H1 (cell line): ENCODE data around the gene NKAIN2.

ENCODE experiments used
- BCL11A ChIP-seq, 2 experiments: IDR thresholded peaks; one replicate each; pipeline ENCODE4 v1.6.1; 2011; ENCODE audit warnings: low read depth in 2 of 2, low read length in 2 of 2, mild to moderate bottlenecking in 2 of 2
- CTCF ChIP-seq, 3 experiments: IDR thresholded peaks; 1 replicate in 2 of 3; 2 replicates in 1 of 3; pipeline versions ENCODE4 v1.5.1 to v1.6.1; 2011; ENCODE audit warnings: low read length in 3 of 3, mild to moderate bottlenecking in 3 of 3, inconsistent platforms in 2 of 3, low read depth in 1 of 3, moderate library complexity in 1 of 3; ENCODE audit not compliant: insufficient read depth in 1 of 3; ENCODE audit errors: control extremely low read depth in 1 of 3
- GABPA ChIP-seq: IDR thresholded peaks from 2 replicates; pipeline ENCODE4 v1.6.1; 2011; ENCODE audit warnings: mild to moderate bottlenecking, low read length, moderate library complexity, borderline replicate concordance; ENCODE audit not compliant: insufficient read depth
- HDAC2 ChIP-seq, 2 experiments: fragments of 300-600 bp in 1 of 2; sonication (generic) in 1 of 2; IDR thresholded peaks; 2 replicates each; pipeline ENCODE4 v1.6.1; 2011 to 2012; ENCODE audit warnings: low read depth in 2 of 2, low read length in 2 of 2, mild to moderate bottlenecking in 2 of 2, moderate library complexity in 2 of 2, borderline replicate concordance in 1 of 2, inconsistent platforms in 1 of 2
- KDM4A ChIP-seq: IDR thresholded peaks from one replicate; pipeline ENCODE4 v1.7.1; 2012; ENCODE audit warnings: low read depth, mild to moderate bottlenecking, moderate library complexity, low read length, inconsistent platforms; ENCODE audit not compliant: severe bottlenecking
- RAD21 ChIP-seq, 2 experiments: IDR thresholded peaks in 1 of 2; conservative IDR thresholded peaks in 1 of 2; 2 replicates each; pipeline ENCODE4 v1.6.1; 2011; ENCODE audit warnings: low read depth in 2 of 2, low read length in 2 of 2, improper control_type of control experiment in 1 of 2, inconsistent platforms in 1 of 2, mild to moderate bottlenecking in 1 of 2, moderate library complexity in 1 of 2
- RFX5 ChIP-seq: IDR thresholded peaks from 2 replicates; pipeline ENCODE4 v1.6.1; 2011; ENCODE audit warnings: low read depth, low read length, improper control_type of control experiment, borderline replicate concordance
- TAF1 ChIP-seq: IDR thresholded peaks from 2 replicates; pipeline ENCODE4 v1.6.1; 2011; ENCODE audit warnings: mild to moderate bottlenecking, low read depth, low read length

GRCh38 chr6:123844011-123844410, 40.3 kb downstream of the NKAIN2 start:
- TF ChIP-seq KDM4A (no peak), HDAC2 (IDR thresholded peaks at IDR 0.05; ENCODE audit: borderline replicate concordance in 1 of 2, low read depth in 2 of 2, low read length in 2 of 2) (no peak), CTCF (IDR thresholded peaks at IDR 0.05; ENCODE audit: control extremely low read depth in 1 of 3, insufficient read depth in 1 of 3, low read depth in 1 of 3, low read length in 3 of 3) (no peak), TAF1 (no peak), GABPA (no peak), RAD21 (IDR thresholded peaks at IDR 0.05 in 1 of 2, conservative IDR thresholded peaks at IDR 0.05 in 1 of 2; ENCODE audit: low read depth in 2 of 2, low read length in 2 of 2) (no peak), RFX5 (no peak), BCL11A (IDR thresholded peaks at IDR 0.05; ENCODE audit: low read depth in 2 of 2, low read length in 2 of 2) (no peak)
